Breast epithelium (tissue), 4 donors: Measurements from ENCODE around the gene SOX18. TPM values are rescaled to one million over a fixed set of nuclear protein-coding genes. Genes with fewer than 3 reads are reported as not detected.

Experiments
- DNase-seq, 2 donors: peaks; one replicate each; pipeline ENCODE4 v3.0.0-alpha.2; 2019; ENCODE audit warnings: low spot score in 2 of 2
- H3K27ac ChIP-seq, 2 donors: fragments of 200-600 bp; sonication (generic) in 1 of 2; one replicate each; pipeline ENCODE4 v1.5.1; 2016 to 2019; ENCODE audit warnings: mild to moderate bottlenecking in 1 of 2
- H3K27me3 ChIP-seq, 2 donors: fragments of 200-600 bp; sonication (generic) in 1 of 2; one replicate each; pipeline versions ENCODE4 v1.5.1 to v1.6.0; 2017 to 2019; ENCODE audit warnings: control low read depth in 1 of 2, mild to moderate bottlenecking in 1 of 2
- H3K36me3 ChIP-seq: fragments of 200-600 bp; one replicate; pipeline ENCODE4 v1.5.1; 2019
- H3K4me1 ChIP-seq, 2 donors: fragments of 200-600 bp; sonication (generic); one replicate each; pipeline ENCODE4 v1.5.1; 2016 to 2019; ENCODE audit warnings: control low read depth in 1 of 2
- H3K4me3 ChIP-seq, 3 donors: fragments of 200-600 bp; sonication (generic); 1 replicate in 2 of 3; 2 replicates in 1 of 3; pipeline ENCODE4 v1.5.1; 2016 to 2019; ENCODE audit warnings: mild to moderate bottlenecking in 3 of 3, moderate library complexity in 2 of 3
- H3K9me3 ChIP-seq, 2 donors: fragments of 200-600 bp; sonication (generic) in 1 of 2; one replicate each; pipeline ENCODE4 v1.5.1; 2016 to 2019; ENCODE audit warnings: control low read depth in 1 of 2
- POLR2A ChIP-seq: fragments of 450-650 bp; IDR thresholded peaks from one replicate; pipeline ENCODE4 v1.6.1; 2016; ENCODE audit warnings: antibody characterized with exemption, mild to moderate bottlenecking, moderate library complexity
- POLR2AphosphoS5 ChIP-seq, 3 donors: sonication (generic); formaldehyde crosslinking; IDR thresholded peaks; one replicate each; pipeline ENCODE4 v1.6.1; 2017; ENCODE audit warnings: antibody characterized with exemption in 3 of 3
- intact Hi-C: fragments of 100-400 bp; cut with DNase I; formaldehyde crosslinking; loops from one replicate; pipeline ENCODE4 v1.15.1; 2023; ENCODE audit warnings: low total_unique reads
- total RNA-seq, 3 donors: library from RNA; depleted of rRNA; stranded (reverse); fragments of >200 nt; gene quantifications; one replicate each; pipeline ENCODE4 v1.1.0, GENCODE V29; 2016
- TF ChIP-seq, protein P1 (sequence below), 3 donors: fragments of 450-650 bp; IDR thresholded peaks; one replicate each; pipeline ENCODE4 v1.5.1; 2016 to 2017; ENCODE audit warnings: antibody characterized with exemption in 3 of 3, mild to moderate bottlenecking in 3 of 3, moderate library complexity in 3 of 3

SOX18 gene
- total RNA-seq, 3 donors from 2014 or later = 1.8 to 8.8 (median 3.2) TPM

DNA sequence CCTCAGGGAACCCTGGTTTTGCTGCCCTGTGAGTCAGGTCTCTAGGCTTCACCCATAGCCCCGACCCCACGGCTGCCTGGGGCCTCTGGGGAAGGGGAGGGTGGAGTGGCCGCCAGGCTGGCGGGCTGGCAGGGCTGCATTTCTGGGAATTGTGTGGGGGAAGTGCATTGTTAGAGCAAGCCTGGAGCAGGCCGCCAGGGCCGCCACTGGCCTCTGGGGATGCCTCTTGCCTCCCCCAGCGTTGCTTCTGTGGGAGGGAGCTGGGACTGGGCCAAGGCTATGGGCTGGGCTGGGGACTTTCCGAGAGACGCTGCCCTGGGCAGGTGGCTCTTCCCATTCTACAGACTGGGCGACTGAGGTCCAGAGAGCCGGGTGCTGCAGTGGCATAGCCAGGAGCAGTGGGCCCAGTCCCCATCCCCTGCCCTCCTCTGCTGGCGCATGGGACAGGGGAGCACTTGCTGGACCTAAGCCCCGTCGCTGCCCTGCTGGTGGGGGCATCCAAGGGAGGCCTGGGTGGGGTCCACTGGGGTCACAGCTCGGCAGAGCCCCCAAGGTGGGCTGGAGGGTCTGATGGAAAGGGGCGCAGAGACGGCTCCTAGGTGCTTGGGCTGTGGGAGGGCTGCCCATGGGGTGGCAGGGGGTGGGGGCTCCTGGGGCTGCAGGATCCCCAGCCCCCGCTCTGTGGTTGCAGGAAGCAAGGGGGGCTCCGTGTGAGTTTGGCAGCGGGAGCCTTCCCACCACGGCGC lies 6.6 kb upstream of the SOX18 start:
- no peak for DNase-seq
- peak overlapping the region in 1 of 2 donors; percentile 70 for H3K27ac ChIP-seq
- intact Hi-C loops = no loop called here
- no peaks in the 10 kb centered on the region for H3K36me3 ChIP-seq
- no peaks in the 10 kb centered on the region for H3K4me1 ChIP-seq
- peaks cover 5 to 42% of the 10 kb centered on the region in 2 donors for H3K27me3 ChIP-seq
- H3K9me3 ChIP-seq = no peaks in the 10 kb centered on the region
- TF ChIP-seq, protein P1, sequence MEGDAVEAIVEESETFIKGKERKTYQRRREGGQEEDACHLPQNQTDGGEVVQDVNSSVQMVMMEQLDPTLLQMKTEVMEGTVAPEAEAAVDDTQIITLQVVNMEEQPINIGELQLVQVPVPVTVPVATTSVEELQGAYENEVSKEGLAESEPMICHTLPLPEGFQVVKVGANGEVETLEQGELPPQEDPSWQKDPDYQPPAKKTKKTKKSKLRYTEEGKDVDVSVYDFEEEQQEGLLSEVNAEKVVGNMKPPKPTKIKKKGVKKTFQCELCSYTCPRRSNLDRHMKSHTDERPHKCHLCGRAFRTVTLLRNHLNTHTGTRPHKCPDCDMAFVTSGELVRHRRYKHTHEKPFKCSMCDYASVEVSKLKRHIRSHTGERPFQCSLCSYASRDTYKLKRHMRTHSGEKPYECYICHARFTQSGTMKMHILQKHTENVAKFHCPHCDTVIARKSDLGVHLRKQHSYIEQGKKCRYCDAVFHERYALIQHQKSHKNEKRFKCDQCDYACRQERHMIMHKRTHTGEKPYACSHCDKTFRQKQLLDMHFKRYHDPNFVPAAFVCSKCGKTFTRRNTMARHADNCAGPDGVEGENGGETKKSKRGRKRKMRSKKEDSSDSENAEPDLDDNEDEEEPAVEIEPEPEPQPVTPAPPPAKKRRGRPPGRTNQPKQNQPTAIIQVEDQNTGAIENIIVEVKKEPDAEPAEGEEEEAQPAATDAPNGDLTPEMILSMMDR (IDR thresholded peaks at IDR 0.05) = no peak
- TF ChIP-seq POLR2AphosphoS5 (IDR thresholded peaks at IDR 0.05) (peak in 1 of 3 donors; percentile 24), POLR2A (no peak)
- no peak overlapping the region for H3K4me3 ChIP-seq

DNA sequence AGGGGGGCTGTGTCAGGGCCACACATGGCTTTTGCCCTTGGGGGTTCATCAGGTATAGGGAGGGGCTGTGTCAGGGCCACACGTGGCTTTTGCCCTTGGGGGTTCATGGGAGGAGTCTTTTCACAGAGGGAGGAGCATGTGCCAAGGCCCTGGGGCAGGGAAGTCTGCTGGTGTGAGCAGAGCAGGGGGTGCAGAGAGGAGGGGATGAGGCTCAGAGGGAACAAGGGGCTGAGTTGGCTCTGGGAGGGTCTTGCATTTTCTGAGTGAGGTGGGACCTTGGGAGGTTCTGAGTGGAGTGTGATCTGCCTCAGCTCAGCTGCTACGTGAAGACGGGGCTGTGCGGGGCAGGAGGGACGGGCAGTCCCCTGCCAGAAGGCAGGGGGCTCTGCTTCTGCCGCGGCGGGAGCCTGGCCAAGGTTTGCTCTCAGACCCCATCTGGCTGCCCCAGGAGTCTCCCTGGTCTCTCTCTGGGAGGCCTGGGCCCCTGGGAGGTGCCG lies 6.0 kb upstream of the SOX18 start:
- no peak for TF ChIP-seq POLR2A
- no peak for TF ChIP-seq POLR2AphosphoS5 (IDR thresholded peaks at IDR 0.05)
- TF ChIP-seq, protein P1 (IDR thresholded peaks at IDR 0.05) = no peak
- H3K4me3 ChIP-seq = no peak overlapping the region
- no peaks in the 10 kb centered on the region for H3K4me1 ChIP-seq
- no peak for DNase-seq
- H3K27me3 ChIP-seq = peaks cover 5 to 48% of the 10 kb centered on the region in 2 donors
- peak overlapping the region in 1 of 2 donors; percentile 70 for H3K27ac ChIP-seq
- H3K9me3 ChIP-seq = no peaks in the 10 kb centered on the region
- intact Hi-C loops = no loop called here
- H3K36me3 ChIP-seq = no peaks in the 10 kb centered on the region

DNA sequence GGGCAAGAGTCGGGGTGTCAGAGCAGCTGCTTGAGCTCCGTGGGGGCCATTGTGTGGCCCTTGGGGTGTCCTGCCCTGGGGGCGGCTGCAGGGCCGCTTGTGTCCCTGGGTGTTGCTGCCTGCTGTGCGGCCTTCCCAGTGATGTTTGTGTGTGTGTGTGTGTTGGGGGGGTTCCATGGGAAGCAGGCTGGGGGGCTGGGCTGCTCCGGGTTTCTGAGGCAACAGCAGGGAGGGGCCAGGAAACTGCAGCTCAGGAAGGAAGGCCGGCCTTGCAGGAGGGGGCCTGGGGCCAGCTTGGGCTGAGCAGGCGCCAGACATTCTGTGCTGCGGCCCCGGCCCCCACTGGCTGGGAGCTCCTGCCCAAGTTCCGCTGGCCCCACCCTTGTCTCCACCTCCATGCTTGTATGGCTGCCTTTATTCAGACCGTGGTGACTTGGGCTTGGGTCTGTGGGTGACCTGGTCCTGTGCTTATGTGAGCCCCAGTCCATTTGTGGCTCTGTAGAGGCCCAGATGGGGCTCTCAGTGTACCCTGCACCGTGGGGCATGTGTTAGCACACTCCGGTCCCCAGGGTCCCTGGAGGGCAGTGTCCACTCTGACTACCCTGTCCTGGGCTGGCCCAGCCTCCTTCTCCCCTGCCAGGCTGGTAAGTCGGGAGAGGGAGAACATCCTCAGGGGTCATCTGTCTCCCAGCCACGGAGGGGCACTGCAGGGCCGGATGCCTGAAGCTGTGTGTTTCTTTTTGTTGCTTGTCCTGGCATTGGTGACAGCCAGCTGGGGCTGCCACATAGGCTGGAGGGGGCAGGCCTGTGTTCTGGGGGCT lies 4.6 kb upstream of the SOX18 start:
- intact Hi-C loops = no loop called here

GRCh38 chr20:64052987-64053840 lies 3.8 kb upstream of the SOX18 start:
- intact Hi-C loops = no loop called here
- Histone ChIP-seq H3K4me3 (no peak overlapping the region), H3K4me1 (peaks cover 0 to 4% of the 10 kb centered on the region in 2 donors), H3K9me3 (no peaks in the 10 kb centered on the region), H3K27me3 (peaks cover 7 to 65% of the 10 kb centered on the region in 2 donors), H3K27ac (peak overlapping the region in 1 of 2 donors; percentile 80), H3K36me3 (no peaks in the 10 kb centered on the region)
- no peak for TF ChIP-seq POLR2AphosphoS5 (IDR thresholded peaks at IDR 0.05)
- no peak for TF ChIP-seq POLR2A
- TF ChIP-seq, protein P1 (IDR thresholded peaks at IDR 0.05) = no peak
- no peak for DNase-seq

More for the DNA sequence above, 4.6 kb upstream of the SOX18 start:
- H3K4me3 ChIP-seq = no peak overlapping the region
- peak overlapping the region in 1 of 2 donors; percentile 80 for H3K27ac ChIP-seq
- H3K36me3 ChIP-seq = no peaks in the 10 kb centered on the region
- DNase-seq = no peak
- no peaks in the 10 kb centered on the region for H3K9me3 ChIP-seq
- peaks cover 5 to 58% of the 10 kb centered on the region in 2 donors for H3K27me3 ChIP-seq
- H3K4me1 ChIP-seq = no peaks in the 10 kb centered on the region
- TF ChIP-seq, protein P1 (IDR thresholded peaks at IDR 0.05) = no peak
- no peak for TF ChIP-seq POLR2A
- TF ChIP-seq POLR2AphosphoS5 (IDR thresholded peaks at IDR 0.05) = no peak
